ENCODE results near the gene APOM. TPM values are rescaled to one million over a fixed set of nuclear protein-coding genes. Genes with fewer than 3 reads are reported as not detected.

Gene APOM
- total and polyA plus RNA-seq, 4 donors = 0.42 to 2.6 (median 0.96) TPM; not detected in 1

- Histone ChIP-seq H3K4me1 (ENCODE audit: control insufficient read depth in 1 of 2, insufficient read depth in 2 of 2, low read length in 2 of 2) (no peaks in the 10 kb centered on the region), H3K4me3 (ENCODE audit: low read length in 2 of 2) (no peak overlapping the region), H3K27me3 (ENCODE audit: control insufficient read depth in 1 of 2, insufficient read depth in 2 of 2, low read length in 1 of 2) (no peaks in the 10 kb centered on the region), H3K27ac (ENCODE audit: low read depth in 1 of 2, low read length in 2 of 2) (no peak overlapping the region), H3K9me3 (ENCODE audit: control insufficient read depth, low read length) (no peaks in the 10 kb centered on the region), H3K36me3 (ENCODE audit: control insufficient read depth in 1 of 2, insufficient read depth in 2 of 2, low read length in 1 of 2) (peaks cover 0 to 6% of the 10 kb centered on the region in 2 donors)
- 59 to 63% methylated on average over 10 of the region's 10 CpGs for WGBS, 2 donors
- DNase-seq (no peak), ATAC-seq (ENCODE audit: low FRiP score) (no peak)
- intact Hi-C loops (cut with DNase I) = loop anchor here in 1 of 2 donors (10.0 kb wide), 1 partner anchor 194 kb away; no protein-coding TSS in a partner anchor
These were observed 34.8 kb downstream of the APOM start for GRCh38 chr6:31690231-31691077.

GRCh38 chr6:31691078-31691463, 35.4 kb downstream of the APOM start:
- ATAC-seq (ENCODE audit: low FRiP score) (no peak), DNase-seq (no peak)
- Histone ChIP-seq H3K4me3 (ENCODE audit: low read length in 2 of 2) (no peak overlapping the region), H3K27me3 (ENCODE audit: control insufficient read depth in 1 of 2, insufficient read depth in 2 of 2, low read length in 1 of 2) (no peaks in the 10 kb centered on the region), H3K27ac (ENCODE audit: low read depth in 1 of 2, low read length in 2 of 2) (no peak overlapping the region), H3K36me3 (ENCODE audit: control insufficient read depth in 1 of 2, insufficient read depth in 2 of 2, low read length in 1 of 2) (peaks cover 0 to 6% of the 10 kb centered on the region in 2 donors), H3K4me1 (ENCODE audit: control insufficient read depth in 1 of 2, insufficient read depth in 2 of 2, low read length in 2 of 2) (no peaks in the 10 kb centered on the region), H3K9me3 (ENCODE audit: control insufficient read depth, low read length) (no peaks in the 10 kb centered on the region)
- 88 to 89% methylated on average over 6 of the region's 6 CpGs for WGBS, 2 donors
- intact Hi-C loops (cut with DNase I) = loop anchor here in 1 of 2 donors (10.0 kb wide), 1 partner anchor 194 kb away; no protein-coding TSS in a partner anchor

GRCh38 chr6:31691564-31692108, 35.9 kb downstream of the APOM start:
- intact Hi-C loops (cut with DNase I) = loop anchor here in 1 of 2 donors (10.0 kb wide), 1 partner anchor 193 kb away; no protein-coding TSS in a partner anchor
- WGBS, 2 donors = 91 to 93% methylated on average over 12 of the region's 12 CpGs
- Histone ChIP-seq H3K4me1 (ENCODE audit: control insufficient read depth in 1 of 2, insufficient read depth in 2 of 2, low read length in 2 of 2) (no peaks in the 10 kb centered on the region), H3K27me3 (ENCODE audit: control insufficient read depth in 1 of 2, insufficient read depth in 2 of 2, low read length in 1 of 2) (no peaks in the 10 kb centered on the region), H3K27ac (ENCODE audit: low read depth in 1 of 2, low read length in 2 of 2) (no peak overlapping the region), H3K9me3 (ENCODE audit: control insufficient read depth, low read length) (no peaks in the 10 kb centered on the region), H3K36me3 (ENCODE audit: control insufficient read depth in 1 of 2, insufficient read depth in 2 of 2, low read length in 1 of 2) (peaks cover 0 to 4% of the 10 kb centered on the region in 2 donors), H3K4me3 (ENCODE audit: low read length in 2 of 2) (no peak overlapping the region)
- DNase-seq (no peak), ATAC-seq (ENCODE audit: low FRiP score) (no peak)

- no peak for ATAC-seq (ENCODE audit: low FRiP score)
- no peaks in the 10 kb centered on the region for H3K4me1 ChIP-seq (ENCODE audit: control insufficient read depth in 1 of 2, insufficient read depth in 2 of 2, low read length in 2 of 2)
- intact Hi-C loops (cut with DNase I) = loop anchor here in 1 of 2 donors (10.0 kb wide), 1 partner anchor 192 kb away; no protein-coding TSS in a partner anchor
These were observed 36.7 kb downstream of the APOM start for GRCh38 chr6:31692353-31692752.

GRCh38 chr6:31692886-31693285, 37.2 kb downstream of the APOM start:
- intact Hi-C loops (cut with DNase I) = loop anchor here in 1 of 2 donors (10.0 kb wide), 1 partner anchor 192 kb away; no protein-coding TSS in a partner anchor
- WGBS, 2 donors = 83 to 84% methylated on average over 9 of the region's 9 CpGs
- Histone ChIP-seq H3K4me3 (ENCODE audit: low read length in 2 of 2) (no peak overlapping the region), H3K36me3 (ENCODE audit: control insufficient read depth in 1 of 2, insufficient read depth in 2 of 2, low read length in 1 of 2) (peaks cover 0 to 6% of the 10 kb centered on the region in 2 donors), H3K27me3 (ENCODE audit: control insufficient read depth in 1 of 2, insufficient read depth in 2 of 2, low read length in 1 of 2) (no peaks in the 10 kb centered on the region), H3K4me1 (ENCODE audit: control insufficient read depth in 1 of 2, insufficient read depth in 2 of 2, low read length in 2 of 2) (no peaks in the 10 kb centered on the region), H3K9me3 (ENCODE audit: control insufficient read depth, low read length) (no peaks in the 10 kb centered on the region), H3K27ac (ENCODE audit: low read depth in 1 of 2, low read length in 2 of 2) (no peak overlapping the region)
- DNase-seq (no peak), ATAC-seq (ENCODE audit: low FRiP score) (no peak)

More at GRCh38 chr6:31692353-31692752, 36.7 kb downstream of the APOM start:
- H3K9me3 ChIP-seq (ENCODE audit: control insufficient read depth, low read length) = no peaks in the 10 kb centered on the region
- H3K27me3 ChIP-seq (ENCODE audit: control insufficient read depth in 1 of 2, insufficient read depth in 2 of 2, low read length in 1 of 2) = no peaks in the 10 kb centered on the region
- H3K4me3 ChIP-seq (ENCODE audit: low read length in 2 of 2) = no peak overlapping the region
- DNase-seq = no peak
- no peak overlapping the region for H3K27ac ChIP-seq (ENCODE audit: low read depth in 1 of 2, low read length in 2 of 2)
- peaks cover 0 to 6% of the 10 kb centered on the region in 2 donors for H3K36me3 ChIP-seq (ENCODE audit: control insufficient read depth in 1 of 2, insufficient read depth in 2 of 2, low read length in 1 of 2)
- 79% methylated on average over 4 of the region's 4 CpGs for WGBS, 2 donors

- ATAC-seq (ENCODE audit: low FRiP score) (no peak), DNase-seq (no peak)
- H3K4me1 ChIP-seq (ENCODE audit: control insufficient read depth in 1 of 2, insufficient read depth in 2 of 2, low read length in 2 of 2) = no peaks in the 10 kb centered on the region
- no peak overlapping the region for H3K4me3 ChIP-seq (ENCODE audit: low read length in 2 of 2)
- WGBS, 2 donors = 86% methylated on average over 6 of the region's 6 CpGs
- peaks cover 0 to 4% of the 10 kb centered on the region in 2 donors for H3K36me3 ChIP-seq (ENCODE audit: control insufficient read depth in 1 of 2, insufficient read depth in 2 of 2, low read length in 1 of 2)
- H3K27me3 ChIP-seq (ENCODE audit: control insufficient read depth in 1 of 2, insufficient read depth in 2 of 2, low read length in 1 of 2) = no peaks in the 10 kb centered on the region
- intact Hi-C loops (cut with DNase I) = loop anchor here in 1 of 2 donors (10.0 kb wide), 1 partner anchor 191 kb away; no protein-coding TSS in a partner anchor
- H3K27ac ChIP-seq (ENCODE audit: low read depth in 1 of 2, low read length in 2 of 2) = no peak overlapping the region
- H3K9me3 ChIP-seq (ENCODE audit: control insufficient read depth, low read length) = no peaks in the 10 kb centered on the region
These were observed 37.8 kb downstream of the APOM start for GRCh38 chr6:31693535-31693934.

- WGBS, 2 donors = 33 to 35% methylated on average over 3 of the region's 3 CpGs
- Histone ChIP-seq H3K27me3 (ENCODE audit: control insufficient read depth in 1 of 2, insufficient read depth in 2 of 2, low read length in 1 of 2) (no peaks in the 10 kb centered on the region), H3K36me3 (ENCODE audit: control insufficient read depth in 1 of 2, insufficient read depth in 2 of 2, low read length in 1 of 2) (peaks cover 0 to 2% of the 10 kb centered on the region in 2 donors), H3K4me3 (ENCODE audit: low read length in 2 of 2) (no peak overlapping the region), H3K9me3 (ENCODE audit: control insufficient read depth, low read length) (no peaks in the 10 kb centered on the region), H3K27ac (ENCODE audit: low read depth in 1 of 2, low read length in 2 of 2) (no peak overlapping the region), H3K4me1 (ENCODE audit: control insufficient read depth in 1 of 2, insufficient read depth in 2 of 2, low read length in 2 of 2) (no peaks in the 10 kb centered on the region)
- no peak for DNase-seq
- no peak for ATAC-seq (ENCODE audit: low FRiP score)
- intact Hi-C loops (cut with DNase I) = loop anchor here in 1 of 2 donors (10.0 kb wide), 1 partner anchor 187 kb away; no protein-coding TSS in a partner anchor
These were observed 41.9 kb downstream of the APOM start for GRCh38 chr6:31697555-31697954.

- no peaks in the 10 kb centered on the region for H3K9me3 ChIP-seq (ENCODE audit: control insufficient read depth, low read length)
- no peak for ATAC-seq (ENCODE audit: low FRiP score)
- no peaks in the 10 kb centered on the region for H3K4me1 ChIP-seq (ENCODE audit: control insufficient read depth in 1 of 2, insufficient read depth in 2 of 2, low read length in 2 of 2)
- H3K27me3 ChIP-seq (ENCODE audit: control insufficient read depth in 1 of 2, insufficient read depth in 2 of 2, low read length in 1 of 2) = no peaks in the 10 kb centered on the region
- no peak overlapping the region for H3K27ac ChIP-seq (ENCODE audit: low read depth in 1 of 2, low read length in 2 of 2)
- DNase-seq = no peak
- intact Hi-C loops (cut with DNase I) = no loop called here
- H3K36me3 ChIP-seq (ENCODE audit: control insufficient read depth in 1 of 2, insufficient read depth in 2 of 2, low read length in 1 of 2) = peaks cover 0 to 2% of the 10 kb centered on the region in 2 donors
- WGBS, 2 donors = 87% methylated on average over 5 of the region's 5 CpGs
- H3K4me3 ChIP-seq (ENCODE audit: low read length in 2 of 2) = no peak overlapping the region
These were observed 45.2 kb downstream of the APOM start for GRCh38 chr6:31700740-31701401.
